ENCODE measurements around the gene HCFC1.

HCFC1 gene

DNA sequence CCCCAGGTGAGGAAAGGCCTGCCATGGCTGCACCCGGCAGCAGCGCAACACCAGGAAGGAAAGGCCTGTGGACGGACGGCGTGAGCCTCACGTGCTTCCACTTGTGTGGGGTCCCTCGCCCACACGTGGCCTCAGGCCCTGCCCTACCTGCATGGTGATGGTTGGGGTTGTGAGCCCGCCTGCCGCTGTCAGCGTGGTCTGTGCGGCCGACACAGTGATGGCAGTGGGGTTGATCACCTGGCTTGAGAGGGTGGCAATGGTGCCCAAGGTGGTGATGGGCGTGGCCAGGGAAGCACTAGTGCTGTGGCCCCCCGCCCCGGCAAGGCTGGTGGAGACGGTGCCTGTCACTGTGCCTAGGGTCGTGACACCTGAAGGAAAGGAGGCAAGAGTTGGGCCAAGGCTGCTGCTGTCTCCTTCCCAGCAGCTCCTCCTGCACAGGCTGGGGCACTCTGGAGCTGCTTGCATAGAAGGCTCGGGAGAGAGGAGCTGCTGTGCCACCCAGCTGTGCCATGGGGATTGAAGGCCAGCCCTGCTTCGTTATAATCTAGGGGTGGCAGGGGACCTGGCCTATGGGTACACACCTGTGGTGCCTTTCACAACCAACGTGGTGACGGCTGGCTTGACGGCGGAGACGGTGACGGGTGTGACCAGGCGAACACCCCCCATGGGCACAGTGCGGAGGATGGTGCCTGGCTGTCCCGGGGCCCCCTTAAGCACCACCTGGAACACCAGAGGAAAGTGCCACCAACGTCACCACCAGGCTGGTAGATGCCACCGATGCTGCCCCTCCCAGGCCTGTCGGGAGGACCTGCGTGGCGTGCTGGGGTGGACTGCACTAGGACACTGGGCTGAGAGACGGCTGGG is 15.3 kb downstream of the HCFC1 start:
- DNase-seq (ENCODE audit: low spot score): no peak

DNA sequence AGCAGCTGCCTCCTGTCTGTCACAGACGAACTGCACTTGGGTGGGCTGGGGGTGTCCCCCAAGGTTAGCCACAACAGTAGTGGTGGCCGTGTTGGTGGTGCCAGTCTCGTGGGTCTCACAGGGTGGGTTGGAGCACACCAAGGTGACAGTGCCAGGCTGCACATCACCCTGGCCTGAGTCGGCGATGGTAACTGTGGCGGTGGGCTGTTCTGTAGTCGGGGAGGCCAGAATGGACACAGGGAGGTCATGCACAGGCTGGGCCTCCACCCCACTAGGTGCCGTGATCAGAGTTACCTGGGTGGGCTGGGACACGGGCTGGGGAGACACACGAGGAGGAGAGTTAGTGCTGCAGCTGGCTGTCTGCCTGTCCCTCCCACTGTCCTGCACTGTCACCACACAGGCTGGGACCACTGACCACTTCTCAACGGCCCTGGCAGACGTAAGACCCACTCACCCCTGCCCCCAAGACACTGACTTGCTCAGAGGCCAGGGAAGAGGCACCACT is 16.3 kb downstream of the HCFC1 start:
- no peak for DNase-seq (ENCODE audit: low spot score)

DNA sequence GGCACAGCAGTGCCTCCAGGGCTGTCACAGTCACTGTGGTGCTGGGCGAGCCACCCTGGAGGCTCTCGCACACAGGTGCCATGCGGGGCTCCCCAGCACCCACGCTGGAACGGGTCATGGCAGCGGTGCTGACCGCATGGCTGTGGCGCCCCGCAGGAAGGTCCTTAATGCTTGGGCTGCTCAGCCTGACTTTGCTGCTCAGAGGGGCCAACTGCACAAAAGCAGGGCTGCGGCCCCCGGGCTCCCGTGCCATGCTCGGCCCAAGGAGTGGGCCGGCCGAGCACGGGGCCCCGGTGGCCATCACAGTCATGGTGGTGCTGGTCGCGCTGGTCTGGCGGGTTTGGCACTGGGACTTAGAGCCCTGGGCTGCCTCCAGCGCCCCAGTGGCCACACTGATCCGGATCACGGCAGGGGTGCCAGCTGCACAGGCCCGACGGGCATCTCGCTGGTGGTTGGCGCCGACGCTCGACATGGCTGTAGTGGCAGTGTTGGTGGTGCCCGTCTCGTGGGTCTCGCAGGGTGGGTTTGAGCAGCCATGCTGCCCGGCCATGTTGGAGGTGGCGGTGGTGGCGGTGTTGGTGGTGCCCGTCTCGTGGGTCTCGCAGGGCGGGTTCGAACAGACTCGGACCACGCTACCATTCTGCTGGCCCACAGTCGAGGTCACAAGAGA is 16.9 kb downstream of the HCFC1 start:
- DNase-seq (ENCODE audit: low spot score): no peak

DNA sequence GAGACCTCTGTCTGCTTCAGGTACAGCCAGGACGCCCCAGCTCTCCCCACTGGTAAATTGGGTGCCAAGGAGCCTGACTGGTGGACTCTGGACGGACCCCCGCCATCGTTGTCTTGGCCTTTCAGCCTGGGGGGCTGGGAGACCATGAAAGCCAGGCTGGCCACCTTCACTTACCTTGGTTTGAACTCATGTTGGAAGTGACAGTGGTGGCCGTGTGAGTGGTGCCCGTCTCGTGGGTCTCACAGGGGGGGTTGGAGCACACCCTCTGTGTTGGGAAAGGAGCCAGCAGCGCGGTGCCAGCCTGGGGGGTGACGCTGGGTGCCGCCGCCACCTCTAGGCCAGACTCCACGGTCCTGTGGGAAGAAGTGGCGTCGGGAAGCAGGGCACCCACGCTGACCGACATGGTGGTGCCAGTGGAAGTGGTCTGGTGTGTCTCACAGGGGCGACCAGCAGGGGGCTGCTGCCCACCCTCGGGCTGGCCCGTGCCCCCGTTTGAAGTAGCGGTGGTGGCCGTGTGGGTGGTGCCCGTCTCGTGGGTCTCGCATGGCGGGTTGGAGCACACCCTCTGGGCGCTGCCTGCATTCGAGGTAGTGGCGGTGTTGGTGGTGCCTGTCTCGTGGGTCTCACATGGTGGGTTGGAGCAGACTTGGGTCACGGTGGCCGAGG is 17.6 kb downstream of the HCFC1 start:
- DNase-seq (ENCODE audit: low spot score): no peak

- DNase-seq (ENCODE audit: low spot score): peak; percentile 67
Observed at GRCh38 chrX:153953342-153953830, 18.2 kb downstream of the HCFC1 start.

DNA sequence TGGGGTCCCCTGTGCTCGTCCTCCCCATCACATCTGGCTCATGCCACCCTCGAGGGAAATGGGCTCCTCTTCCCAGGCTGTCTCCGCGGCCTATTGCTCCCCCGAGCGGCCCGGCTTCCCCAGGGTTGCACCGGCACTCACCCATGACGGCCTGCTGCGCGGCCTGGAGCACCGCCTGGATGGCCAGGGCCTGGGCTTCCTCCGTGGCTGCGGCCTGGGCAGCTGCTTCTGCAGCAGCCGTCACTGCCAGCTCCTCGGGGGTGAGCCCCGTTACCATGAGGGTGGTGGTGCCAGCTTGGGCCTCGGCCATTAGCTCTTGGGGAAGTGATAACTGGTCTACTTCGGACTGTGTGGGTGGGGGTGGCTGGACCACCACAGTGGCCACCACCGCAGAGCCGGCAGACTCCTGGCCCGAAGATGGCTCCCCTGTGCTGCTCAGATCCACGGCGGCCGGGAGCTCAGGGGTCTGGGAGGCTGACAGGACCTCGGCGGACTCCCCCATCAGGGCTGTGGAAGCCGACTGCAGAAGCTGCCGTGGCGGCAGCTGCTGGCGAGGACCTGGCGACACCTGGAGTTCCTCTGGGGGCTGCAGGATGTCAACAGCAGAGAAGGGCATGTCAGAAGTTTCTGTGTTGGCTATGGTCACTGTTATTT is 19.1 kb downstream of the HCFC1 start:
- no peak for DNase-seq (ENCODE audit: low spot score)

GRCh38 chrX:153951683-153952372 is 19.8 kb downstream of the HCFC1 start:
- DNase-seq (ENCODE audit: low spot score): no peak

- DNase-seq (ENCODE audit: low spot score): no peak
Observed at GRCh38 chrX:153950127-153950526, 21.5 kb downstream of the HCFC1 start.

DNA sequence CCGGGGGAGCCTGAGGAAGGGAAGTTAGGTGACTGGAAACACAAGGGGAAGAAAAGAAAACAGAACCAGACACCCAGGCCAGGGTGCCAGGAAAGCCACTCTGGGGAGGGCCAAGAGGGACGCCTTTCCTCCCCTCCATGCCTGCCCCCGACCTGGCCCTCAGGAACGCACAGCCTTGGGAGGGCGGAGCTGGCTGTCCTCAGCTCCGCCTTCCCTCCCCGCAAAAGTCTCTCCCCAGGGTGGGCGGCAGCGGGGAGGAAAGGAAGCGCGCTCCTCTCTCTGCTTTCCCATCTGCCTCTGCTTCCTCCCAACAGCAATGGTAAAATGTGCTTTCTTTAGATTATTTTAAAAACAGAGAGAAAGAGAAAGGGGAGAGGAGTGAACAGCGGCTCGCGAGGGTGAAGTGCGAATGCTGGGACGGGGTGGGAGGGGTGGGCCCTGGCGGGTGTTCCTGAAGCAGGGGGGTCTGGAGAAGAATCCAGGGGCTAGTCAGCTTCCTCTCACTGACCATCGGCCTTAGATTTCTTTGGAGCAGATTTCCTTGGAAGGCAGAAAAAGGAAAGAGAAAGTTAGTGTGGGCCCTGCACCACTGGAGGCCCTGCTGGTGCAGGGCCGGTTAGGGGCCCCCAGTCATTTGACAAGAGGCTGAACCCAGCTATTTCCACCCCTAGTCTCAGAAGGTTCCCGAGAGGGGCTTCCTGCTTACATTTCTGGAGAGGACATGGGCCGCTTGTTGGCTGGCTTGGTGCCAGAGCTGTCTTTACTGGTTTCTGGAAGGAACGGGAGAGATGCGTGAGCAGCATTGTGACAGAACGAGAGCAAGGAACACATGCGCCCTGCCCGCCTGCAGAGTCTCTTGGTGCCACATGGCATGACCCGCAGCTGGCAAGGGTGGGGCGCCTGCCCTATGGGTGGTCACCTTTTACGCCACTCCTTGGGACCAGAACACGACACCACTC is 22.5 kb downstream of the HCFC1 start:
- DNase-seq (ENCODE audit: low spot score): no peak

GRCh38 chrX:153948002-153948466 is 23.6 kb downstream of the HCFC1 start:
- DNase-seq (ENCODE audit: low spot score): no peak

DNA sequence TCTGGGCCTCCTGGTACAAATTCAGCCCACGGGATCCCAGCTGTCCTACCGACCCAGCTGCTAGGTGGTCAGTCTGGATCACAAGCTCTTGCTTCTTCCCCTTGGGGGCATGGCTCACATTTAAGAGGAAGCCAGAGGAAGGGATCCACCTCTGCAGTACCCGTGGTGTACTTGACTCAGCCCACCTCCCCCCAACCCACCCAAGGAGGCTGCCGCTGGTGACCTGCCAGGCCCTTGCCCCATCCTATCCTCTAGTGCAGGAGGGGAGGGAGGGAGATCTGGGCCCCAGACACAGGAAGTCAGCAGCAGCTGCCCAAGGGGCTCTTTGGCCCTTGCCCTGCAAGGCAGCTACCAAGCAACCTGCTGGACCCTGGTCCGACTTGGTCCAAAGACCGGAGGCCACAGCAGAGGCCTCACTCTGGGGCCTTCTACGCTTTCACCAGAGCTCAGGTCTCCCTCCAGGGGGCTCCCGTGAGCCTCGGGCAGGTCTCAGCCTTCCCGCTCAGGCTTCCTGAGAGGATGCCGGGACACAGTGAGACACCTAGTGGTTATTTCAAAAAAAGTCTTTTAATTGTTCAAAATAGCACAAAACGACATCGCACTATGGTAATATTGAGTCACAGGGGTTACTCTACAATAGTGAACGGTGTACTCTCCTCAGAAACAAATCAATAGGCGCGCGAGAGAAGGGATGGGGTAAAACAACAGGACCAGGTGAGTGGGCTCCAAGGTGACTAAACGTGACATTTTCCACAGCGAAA is 24.4 kb downstream of the HCFC1 start:
- peak; percentile 74 for DNase-seq (ENCODE audit: low spot score)

- no peak for DNase-seq (ENCODE audit: low spot score)
Observed at GRCh38 chrX:153945956-153946943, 25.4 kb downstream of the HCFC1 start.

DNA sequence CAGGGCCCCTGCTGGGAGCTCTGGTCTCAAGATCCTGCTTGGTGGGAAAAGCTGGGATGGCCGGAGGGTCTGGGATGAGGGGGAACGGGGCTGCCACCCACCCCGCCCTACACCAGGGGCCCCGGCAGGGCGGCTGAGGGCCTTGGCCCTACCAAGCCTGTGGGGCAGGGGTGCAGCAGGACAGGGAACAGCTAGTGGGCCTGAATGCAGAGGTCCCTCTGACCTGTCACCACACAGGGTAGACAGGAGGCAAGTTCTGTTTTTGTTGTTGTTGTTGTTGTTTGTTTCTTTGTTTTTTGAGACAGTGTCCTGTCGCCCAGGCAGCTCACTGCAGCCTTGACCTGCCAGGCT is 26.8 kb downstream of the HCFC1 start:
- DNase-seq (ENCODE audit: low spot score): no peak

DNA sequence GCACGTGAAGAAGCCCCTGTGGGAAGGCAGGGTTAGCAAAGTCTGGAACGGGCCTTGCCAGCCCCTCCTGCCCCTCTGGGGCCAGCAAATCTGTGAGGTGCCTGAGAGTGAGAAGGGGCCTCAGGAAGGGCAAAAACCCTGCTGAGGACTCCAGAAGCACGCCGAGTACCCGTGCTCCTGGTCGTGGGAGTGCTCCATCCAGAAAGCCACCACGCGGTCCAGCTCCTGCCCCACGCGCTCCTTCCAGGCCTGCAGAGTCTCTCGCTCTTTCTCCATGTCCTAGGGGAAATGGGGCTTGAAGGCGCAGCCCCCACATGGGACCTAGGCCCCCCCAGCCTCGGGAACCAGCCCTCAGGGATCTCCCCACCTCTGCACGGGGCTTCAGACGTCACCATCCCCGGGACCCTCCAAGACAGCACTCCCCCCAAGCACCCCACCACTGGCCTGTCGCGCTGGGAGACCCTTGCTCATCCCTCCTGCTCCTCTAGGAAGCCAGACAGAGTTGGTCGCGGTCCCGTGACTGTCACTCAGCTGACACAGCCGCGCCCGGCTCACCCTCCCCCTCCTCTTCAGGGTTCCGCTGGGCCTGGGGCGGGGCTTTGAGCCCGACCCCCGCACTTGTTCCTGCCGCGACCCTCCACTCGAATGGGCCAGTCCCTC is 27.3 kb downstream of the HCFC1 start, which contains the start of gene RENBP:
TSS of gene RENBP (minus strand) at position 504 of the 660 bp plus-strand sequence. CDS start at position 471, 33 bp downstream.
- no peak for DNase-seq (ENCODE audit: low spot score)

- DNase-seq (ENCODE audit: low spot score): no peak
Observed at GRCh38 chrX:153941336-153942252, 30.0 kb downstream of the HCFC1 start.

DNA sequence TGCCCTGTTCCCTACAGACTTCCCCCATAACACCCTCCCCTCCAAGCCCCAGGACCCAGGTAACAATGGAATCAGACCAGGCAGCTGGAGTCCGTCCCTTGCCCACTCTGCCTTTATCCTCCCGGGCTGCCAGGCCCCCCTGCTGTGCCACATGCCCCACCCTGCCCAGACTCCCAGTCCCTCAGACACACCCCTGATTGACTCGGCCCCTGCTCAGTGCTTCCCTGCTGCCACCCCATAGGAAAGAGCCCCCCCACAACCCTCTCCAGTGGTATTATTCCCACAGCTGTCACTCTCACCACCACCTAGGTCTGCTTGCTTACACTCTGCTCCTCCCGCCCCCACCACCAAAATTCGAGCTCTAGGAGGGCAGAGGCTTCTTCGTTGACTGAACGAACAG is 32.0 kb downstream of the HCFC1 start:
- DNase-seq (ENCODE audit: low spot score): no peak

Measured in cerebellar cortex (tissue), 1 donor.